ENCODE data around the gene ITGB2.

DNA sequence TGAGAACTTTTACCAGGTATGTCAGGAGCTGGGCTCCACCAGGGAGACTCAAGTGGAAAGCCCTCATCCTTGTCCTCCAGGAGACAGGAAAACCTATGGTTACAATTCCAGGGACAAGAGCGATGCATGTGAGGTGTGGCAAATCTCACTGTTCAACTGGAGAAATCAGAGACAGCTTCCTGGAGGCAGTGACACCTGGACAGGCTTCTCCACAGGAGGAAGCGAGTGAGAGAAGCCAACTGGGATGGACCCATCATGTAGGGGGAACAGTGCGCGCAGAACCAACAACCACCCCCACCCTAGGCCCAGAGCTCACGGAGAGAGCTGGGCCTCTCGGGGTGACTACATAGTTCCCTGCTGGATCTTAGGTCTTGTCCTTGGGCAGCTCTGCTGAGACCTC is 13.6 kb upstream of the ITGB2 start:
- TF ChIP-seq, protein P1, sequence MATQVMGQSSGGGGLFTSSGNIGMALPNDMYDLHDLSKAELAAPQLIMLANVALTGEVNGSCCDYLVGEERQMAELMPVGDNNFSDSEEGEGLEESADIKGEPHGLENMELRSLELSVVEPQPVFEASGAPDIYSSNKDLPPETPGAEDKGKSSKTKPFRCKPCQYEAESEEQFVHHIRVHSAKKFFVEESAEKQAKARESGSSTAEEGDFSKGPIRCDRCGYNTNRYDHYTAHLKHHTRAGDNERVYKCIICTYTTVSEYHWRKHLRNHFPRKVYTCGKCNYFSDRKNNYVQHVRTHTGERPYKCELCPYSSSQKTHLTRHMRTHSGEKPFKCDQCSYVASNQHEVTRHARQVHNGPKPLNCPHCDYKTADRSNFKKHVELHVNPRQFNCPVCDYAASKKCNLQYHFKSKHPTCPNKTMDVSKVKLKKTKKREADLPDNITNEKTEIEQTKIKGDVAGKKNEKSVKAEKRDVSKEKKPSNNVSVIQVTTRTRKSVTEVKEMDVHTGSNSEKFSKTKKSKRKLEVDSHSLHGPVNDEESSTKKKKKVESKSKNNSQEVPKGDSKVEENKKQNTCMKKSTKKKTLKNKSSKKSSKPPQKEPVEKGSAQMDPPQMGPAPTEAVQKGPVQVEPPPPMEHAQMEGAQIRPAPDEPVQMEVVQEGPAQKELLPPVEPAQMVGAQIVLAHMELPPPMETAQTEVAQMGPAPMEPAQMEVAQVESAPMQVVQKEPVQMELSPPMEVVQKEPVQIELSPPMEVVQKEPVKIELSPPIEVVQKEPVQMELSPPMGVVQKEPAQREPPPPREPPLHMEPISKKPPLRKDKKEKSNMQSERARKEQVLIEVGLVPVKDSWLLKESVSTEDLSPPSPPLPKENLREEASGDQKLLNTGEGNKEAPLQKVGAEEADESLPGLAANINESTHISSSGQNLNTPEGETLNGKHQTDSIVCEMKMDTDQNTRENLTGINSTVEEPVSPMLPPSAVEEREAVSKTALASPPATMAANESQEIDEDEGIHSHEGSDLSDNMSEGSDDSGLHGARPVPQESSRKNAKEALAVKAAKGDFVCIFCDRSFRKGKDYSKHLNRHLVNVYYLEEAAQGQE (IDR thresholded peaks at IDR 0.05; ENCODE audit: insufficient read depth in 1 of 2, low read depth in 2 of 2, low read length in 2 of 2): no peak
- TF ChIP-seq TAF1 (IDR thresholded peaks at IDR 0.05; ENCODE audit: borderline replicate concordance, insufficient read depth, low read length) (no peak), POLR2AphosphoS5 (IDR thresholded peaks at IDR 0.05; ENCODE audit: low read depth, low read length) (no peak), SIN3A (IDR thresholded peaks at IDR 0.05; ENCODE audit: borderline replicate concordance, insufficient read depth, low read length) (no peak), FOXP2 (optimal IDR thresholded peaks at IDR 0.05; ENCODE audit: borderline replicate concordance, extremely low read depth, extremely low read length, insufficient read depth) (no peak)

All from PFSK-1 (cell line).